ENCODE results near the gene KLHDC10. TPM values are rescaled to one million over a fixed set of nuclear protein-coding genes. Genes with fewer than 3 reads are reported as not detected.

KLHDC10 gene
- total and polyA plus RNA-seq, 2 experiments from 2014 or later = 3.4 to 18.2 TPM

DNA sequence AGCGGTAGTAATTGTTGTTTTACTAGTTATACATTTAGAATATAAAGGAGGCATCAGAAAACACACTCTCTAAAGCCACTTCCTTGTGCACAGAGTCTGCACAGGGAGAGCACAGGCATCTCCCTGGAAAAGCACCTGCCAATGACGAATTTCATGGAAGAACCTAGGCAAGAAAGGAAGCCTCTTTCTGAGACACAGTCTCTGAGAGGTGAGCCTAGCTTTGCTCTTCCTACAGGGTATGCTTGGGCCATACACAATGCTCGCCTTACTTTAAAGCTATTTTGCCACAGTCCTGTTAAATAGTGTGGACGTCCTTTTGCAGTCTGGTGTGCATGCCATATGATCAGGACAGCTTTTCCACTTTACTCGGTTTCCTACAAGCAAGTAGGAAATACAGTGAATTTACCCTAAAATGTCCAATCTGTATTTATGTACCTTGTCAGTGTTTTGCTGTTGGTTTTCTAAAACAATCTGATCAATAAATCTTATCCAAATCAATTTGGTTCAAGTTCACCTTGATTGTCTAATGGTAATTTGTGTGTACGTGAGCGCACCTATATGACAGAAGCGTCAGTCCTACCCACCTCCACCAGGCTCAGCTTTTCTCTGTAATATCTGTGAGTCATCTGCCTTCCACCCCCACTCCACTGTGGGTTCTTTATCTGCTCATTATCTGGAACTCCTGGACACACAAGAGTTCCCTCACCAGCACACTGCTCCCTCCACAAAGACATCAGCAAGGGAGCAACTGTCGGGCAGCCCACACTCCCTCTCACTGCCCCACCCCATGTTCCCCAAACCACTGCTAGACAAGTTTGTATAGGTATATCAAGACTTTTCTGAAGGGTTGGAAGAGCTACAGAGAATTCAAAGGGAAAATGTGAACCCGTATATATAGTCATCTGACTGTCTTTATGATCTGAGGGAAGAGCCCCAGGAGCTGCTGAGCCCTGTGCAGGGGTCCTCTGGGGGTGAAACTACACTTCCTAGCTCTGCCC, 65.2 kb downstream of the KLHDC10 start:
- Histone ChIP-seq H3K79me2 (ENCODE audit: insufficient read depth) (no peaks in the 10 kb centered on the region), H3K27ac (no peak overlapping the region), H3K9ac (no peak overlapping the region), H3K27me3 (replicated peaks; ENCODE audit: insufficient read depth) (no peaks in the 10 kb centered on the region), H3K9me2 (ENCODE audit: insufficient read depth) (no peaks in the 10 kb centered on the region), H3F3A (ENCODE audit: insufficient read depth) (no peaks in the 10 kb centered on the region), H4K20me1 (ENCODE audit: insufficient read depth) (no peaks in the 10 kb centered on the region), H3K4me2 (ENCODE audit: unreplicated experiment) (no peak overlapping the region), H3K36me3 (ENCODE audit: low read depth) (peaks cover 11% of the 10 kb centered on the region), H3K4me3 (no peak overlapping the region), H3K4me1 (ENCODE audit: insufficient read depth) (peaks cover 10% of the 10 kb centered on the region; the same call in 1 of the 2 replicates), H3K9me3 (ENCODE audit: low read depth) (no peaks in the 10 kb centered on the region), H2AFZ (no peak overlapping the region)
- no peak for TF ChIP-seq EZH2phosphoT487 (IDR thresholded peaks at IDR 0.05; ENCODE audit: insufficient read depth, low read depth)
- no peak for TF ChIP-seq EZH2 (IDR thresholded peaks at IDR 0.05; ENCODE audit: insufficient read depth, poor library complexity, severe bottlenecking)
- 84 to 85% methylated on average over 10 of the region's 10 CpGs for WGBS, 2 experiments (ENCODE audit: low coverage in 1 of 2, low lambda C conversion rate in 2 of 2, missing lambda C conversion rate in 2 of 2)
- in situ Hi-C loops (cut with MboI) = no loop called here
- DNase-seq = peak; percentile 27

DNA sequence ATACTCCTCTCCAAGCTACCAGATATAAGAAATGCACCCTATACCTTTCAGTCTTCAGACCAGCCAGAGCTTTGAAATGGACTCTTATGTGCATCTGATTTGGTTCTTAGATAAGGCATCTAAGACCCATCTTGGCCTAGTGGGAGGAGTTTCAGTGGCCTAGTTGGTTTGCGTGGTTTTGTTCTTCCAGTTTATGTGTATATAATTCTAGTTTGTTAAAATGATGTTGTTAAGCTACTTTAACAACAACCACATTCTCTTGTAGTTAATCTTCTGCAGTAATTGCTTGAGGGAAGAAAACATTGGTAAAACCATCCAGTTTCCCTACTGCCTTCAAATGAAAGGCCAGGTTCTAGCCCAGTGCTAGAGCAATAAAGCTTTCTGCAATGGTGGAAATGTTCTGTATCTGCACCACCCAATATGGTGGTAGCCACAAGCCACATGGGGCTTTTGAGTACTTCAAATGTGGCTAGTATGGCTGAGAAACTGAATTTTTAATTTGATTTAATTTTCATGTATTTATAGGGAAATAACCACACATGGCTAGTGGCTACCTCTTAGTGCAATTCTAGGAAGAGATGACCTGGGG, 66.3 kb downstream of the KLHDC10 start:
- no peak overlapping the region for H3K4me2 ChIP-seq (ENCODE audit: unreplicated experiment)
- H3K4me1 ChIP-seq (ENCODE audit: insufficient read depth) = peaks cover 11% of the 10 kb centered on the region
- DNase-seq = no peak

DNA sequence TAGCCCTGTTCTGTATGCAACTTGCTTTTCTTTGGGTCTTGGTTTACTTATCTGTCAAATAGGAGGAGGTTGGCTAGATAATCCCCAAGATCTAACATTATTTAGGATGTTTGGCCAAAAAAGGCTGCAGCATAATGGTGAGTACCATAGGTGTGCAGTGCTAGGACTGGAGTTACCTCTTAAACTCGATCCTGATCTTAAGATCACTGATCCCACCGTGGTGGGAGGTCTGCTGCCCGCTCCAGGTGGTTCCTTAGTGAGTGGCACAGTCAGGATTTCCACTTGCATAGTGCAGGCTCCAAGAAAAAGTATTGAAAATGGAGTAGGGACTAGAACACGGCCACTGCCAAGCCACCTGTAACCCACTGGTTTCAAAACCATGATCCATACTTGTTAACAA, 66.9 kb downstream of the KLHDC10 start:
- no peak overlapping the region for H3K27ac ChIP-seq
- no peaks in the 10 kb centered on the region for H3K27me3 ChIP-seq (replicated peaks; ENCODE audit: insufficient read depth)
- no peaks in the 10 kb centered on the region for H3K79me2 ChIP-seq (ENCODE audit: insufficient read depth)
- in situ Hi-C loops (cut with MboI) = no loop called here
- no peaks in the 10 kb centered on the region for H3F3A ChIP-seq (ENCODE audit: insufficient read depth)
- peaks cover 14% of the 10 kb centered on the region for H3K4me1 ChIP-seq (ENCODE audit: insufficient read depth)
- H4K20me1 ChIP-seq (ENCODE audit: insufficient read depth) = no peaks in the 10 kb centered on the region
- no peak for DNase-seq
- H3K36me3 ChIP-seq (ENCODE audit: low read depth) = no peaks in the 10 kb centered on the region
- no peak overlapping the region for H3K9ac ChIP-seq
- TF ChIP-seq EZH2phosphoT487 (IDR thresholded peaks at IDR 0.05; ENCODE audit: insufficient read depth, low read depth) (no peak), EZH2 (IDR thresholded peaks at IDR 0.05; ENCODE audit: insufficient read depth, poor library complexity, severe bottlenecking) (no peak)
- 93 to 94% methylated on average over 4 of the region's 4 CpGs for WGBS, 2 experiments (ENCODE audit: low coverage in 1 of 2, low lambda C conversion rate in 2 of 2, missing lambda C conversion rate in 2 of 2)
- no peak overlapping the region for H2AFZ ChIP-seq
- H3K9me2 ChIP-seq (ENCODE audit: insufficient read depth) = no peaks in the 10 kb centered on the region
- H3K9me3 ChIP-seq (ENCODE audit: low read depth) = no peaks in the 10 kb centered on the region
- no peak overlapping the region for H3K4me3 ChIP-seq
- no peak overlapping the region for H3K4me2 ChIP-seq (ENCODE audit: unreplicated experiment)

More for the DNA sequence above, 66.3 kb downstream of the KLHDC10 start:
- Histone ChIP-seq H3K79me2 (ENCODE audit: insufficient read depth) (no peaks in the 10 kb centered on the region), H3K9me2 (ENCODE audit: insufficient read depth) (no peaks in the 10 kb centered on the region), H3K9me3 (ENCODE audit: low read depth) (no peaks in the 10 kb centered on the region), H3K9ac (no peak overlapping the region), H3K36me3 (ENCODE audit: low read depth) (0 out of 2 replicates have a peak, but pooled peaks cover under 1% of the 10 kb centered on the region), H3K27me3 (replicated peaks; ENCODE audit: insufficient read depth) (no peaks in the 10 kb centered on the region), H3F3A (ENCODE audit: insufficient read depth) (no peaks in the 10 kb centered on the region), H2AFZ (no peak overlapping the region), H3K4me3 (no peak overlapping the region), H3K27ac (no peak overlapping the region), H4K20me1 (ENCODE audit: insufficient read depth) (no peaks in the 10 kb centered on the region)
- TF ChIP-seq EZH2phosphoT487 (IDR thresholded peaks at IDR 0.05; ENCODE audit: insufficient read depth, low read depth) (no peak), EZH2 (IDR thresholded peaks at IDR 0.05; ENCODE audit: insufficient read depth, poor library complexity, severe bottlenecking) (no peak)
- WGBS, 2 experiments (ENCODE audit: low coverage in 1 of 2, low lambda C conversion rate in 2 of 2, missing lambda C conversion rate in 2 of 2) = 97 to 100% methylated on average over 1 of the region's 1 CpG
- in situ Hi-C loops (cut with MboI) = no loop called here

DNA sequence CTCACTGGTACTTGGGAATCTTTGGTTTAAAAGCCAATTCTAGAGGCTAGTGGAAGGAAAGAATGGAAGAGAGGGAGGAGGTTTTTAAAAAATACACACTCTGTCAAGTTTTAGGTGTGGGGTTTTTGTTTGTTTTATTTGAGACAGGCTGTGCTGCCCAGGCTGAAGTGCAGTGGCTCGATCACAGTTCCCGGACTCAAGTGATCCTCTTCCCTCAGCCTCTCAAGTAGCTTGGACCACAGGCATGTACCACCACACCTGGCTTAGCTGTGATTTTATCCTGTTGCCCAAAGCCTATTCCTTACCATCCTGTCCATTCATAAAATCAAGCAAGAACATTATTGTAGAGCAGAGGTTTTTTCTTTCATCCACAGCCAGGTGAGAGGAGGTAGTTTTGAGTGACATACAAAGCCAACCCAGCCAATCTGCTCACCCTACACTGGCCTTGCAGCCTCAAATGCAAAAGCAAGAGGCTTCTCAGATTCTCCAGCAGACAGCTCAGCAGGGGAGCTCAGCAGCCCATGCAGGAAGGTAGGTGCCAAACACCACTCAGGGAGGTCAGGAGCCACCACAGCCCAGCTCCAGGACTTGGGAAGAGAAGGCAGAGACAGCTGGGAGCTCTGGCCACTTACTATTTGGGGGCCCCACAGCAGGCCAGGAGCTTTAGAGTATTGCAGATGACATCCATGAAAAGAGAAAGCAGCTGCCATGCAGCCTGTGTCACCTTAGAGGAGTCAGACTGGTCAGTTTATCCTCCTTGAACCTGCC, 69.0 kb downstream of the KLHDC10 start:
- Histone ChIP-seq H3F3A (ENCODE audit: insufficient read depth) (no peaks in the 10 kb centered on the region; the same call in 1 of the 2 replicates), H3K79me2 (ENCODE audit: insufficient read depth) (no peaks in the 10 kb centered on the region), H3K4me3 (no peak overlapping the region), H2AFZ (no peak overlapping the region), H3K4me2 (ENCODE audit: unreplicated experiment) (no peak overlapping the region), H3K27ac (no peak overlapping the region), H3K9ac (no peak overlapping the region), H3K9me2 (ENCODE audit: insufficient read depth) (no peaks in the 10 kb centered on the region), H4K20me1 (ENCODE audit: insufficient read depth) (no peaks in the 10 kb centered on the region), H3K9me3 (ENCODE audit: low read depth) (no peaks in the 10 kb centered on the region), H3K4me1 (ENCODE audit: insufficient read depth) (peaks cover 23% of the 10 kb centered on the region), H3K27me3 (replicated peaks; ENCODE audit: insufficient read depth) (no peaks in the 10 kb centered on the region), H3K36me3 (ENCODE audit: low read depth) (no peaks in the 10 kb centered on the region)
- whole genome bisulfite sequencing, 2 experiments (ENCODE audit: low coverage in 1 of 2, low lambda C conversion rate in 2 of 2, missing lambda C conversion rate in 2 of 2) = 98 to 100% methylated on average over 2 of the region's 2 CpGs
- no peak for DNase-seq
- TF ChIP-seq EZH2 (IDR thresholded peaks at IDR 0.05; ENCODE audit: insufficient read depth, poor library complexity, severe bottlenecking) (no peak), EZH2phosphoT487 (IDR thresholded peaks at IDR 0.05; ENCODE audit: insufficient read depth, low read depth) (no peak)
- in situ Hi-C loops (cut with MboI) = no loop called here
